OCI-LY7 (cell line): ENCODE measurements around the gene FOXP1. TPM values are rescaled to one million over a fixed set of nuclear protein-coding genes. Genes with fewer than 3 reads are reported as not detected.

ENCODE experiments used
- BruUV-seq: library from RNA; stranded (reverse); fragments of 400-500 nt; replicated peaks from 2 replicates; lab custom pipeline; 2021; lab: Mats Ljungman, UMichigan
- CTCF ChIA-PET: fragments of 300-600 bp; sonication (Branson Sonifier 250); formaldehyde crosslinking; loops from one replicate; lab custom pipeline; 2022; ENCODE audit warnings: antibody characterized with exemption; ENCODE audit not compliant: unreplicated experiment; lab: Charles Lee
- POLR2A ChIA-PET: fragments of 300-600 bp; sonication (Branson Sonifier 250); formaldehyde crosslinking; loops from one replicate; lab custom pipeline; 2022; ENCODE audit warnings: antibody characterized with exemption; lab: Charles Lee
- DNase-seq: peaks from one replicate; pipeline ENCODE4 v3.0.0-alpha.2; 2015; ENCODE audit warnings: low spot score
- H2AFZ ChIP-seq: fragments of 200-600 bp; sonication (generic), shearing (Covaris generic); 2 replicates; pipeline ENCODE4 v1.6.1; 2014; ENCODE audit warnings: mild to moderate bottlenecking, antibody characterized with exemption, low read length, moderate library complexity
- H3K27ac ChIP-seq: fragments of 200-600 bp; sonication (generic); 2 replicates; pipeline ENCODE4 v1.5.1; 2014; ENCODE audit warnings: mixed run types, low read depth, mild to moderate bottlenecking, moderate library complexity, low read length, inconsistent platforms; ENCODE audit not compliant: poor library complexity, severe bottlenecking
- H3K36me3 ChIP-seq: fragments of 200-600 bp; sonication (generic); 2 replicates; pipeline ENCODE4 v1.6.1; 2014; ENCODE audit warnings: mild to moderate bottlenecking, antibody characterized with exemption, low read length, moderate library complexity, mixed read lengths; ENCODE audit not compliant: insufficient read depth
- H3K4me1 ChIP-seq: fragments of 200-600 bp; sonication (generic); 2 replicates; pipeline ENCODE4 v1.5.1; 2014; ENCODE audit warnings: mild to moderate bottlenecking, low read length; ENCODE audit not compliant: insufficient read depth, poor library complexity, severe bottlenecking
- H3K4me2 ChIP-seq: fragments of 200-600 bp; sonication (generic); 2 replicates; pipeline ENCODE4 v1.6.1; 2014; ENCODE audit warnings: mild to moderate bottlenecking, low read length
- H3K4me3 ChIP-seq: fragments of 200-600 bp; sonication (generic); 2 replicates; pipeline ENCODE4 v1.5.1; 2014; ENCODE audit warnings: mild to moderate bottlenecking, low read depth, low read length; ENCODE audit not compliant: poor library complexity, severe bottlenecking
- H3K79me2 ChIP-seq: fragments of 200-600 bp; sonication (generic); 2 replicates; pipeline ENCODE4 v1.6.1; 2016; ENCODE audit warnings: low read depth, mild to moderate bottlenecking, low read length, moderate library complexity, mixed read lengths; ENCODE audit not compliant: insufficient read depth
- H3K9me2 ChIP-seq: fragments of 200-600 bp; sonication (generic); 2 replicates; pipeline ENCODE4 v1.6.1; 2016; ENCODE audit warnings: mild to moderate bottlenecking, low read length, mixed read lengths; ENCODE audit not compliant: insufficient read depth
- H3K9me3 ChIP-seq: fragments of 200-600 bp; sonication (generic); 2 replicates; pipeline ENCODE4 v1.6.1; 2014; ENCODE audit warnings: mild to moderate bottlenecking, mixed run types, low read length, mixed read lengths
- H4K20me1 ChIP-seq: fragments of 200-600 bp; sonication (generic); 2 replicates; pipeline ENCODE4 v1.6.1; 2014; ENCODE audit warnings: mild to moderate bottlenecking, antibody characterized with exemption, low read length, moderate library complexity, mixed read lengths; ENCODE audit not compliant: insufficient read depth
- EZH2phosphoT487 ChIP-seq: fragments of 200-600 bp; sonication (generic); IDR thresholded peaks from 2 replicates; pipeline ENCODE4 v1.6.1; 2018; ENCODE audit warnings: low read depth, borderline replicate concordance, mild to moderate bottlenecking, mixed run types, antibody characterized with exemption, low read length, moderate library complexity, mixed read lengths
- intact Hi-C: fragments of 100-400 bp; cut with micrococcal nuclease; formaldehyde crosslinking; loops from one replicate; pipeline ENCODE4 v1.10.0; 2022; ENCODE audit not compliant: unreplicated experiment
- total RNA-seq, 2 experiments: library from RNA; depleted of rRNA in 1 of 2; stranded (reverse); fragments of >200 nt in 1 of 2; shearing (Covaris generic) in 1 of 2; gene quantifications; 2 replicates each; pipeline ENCODE4 v1.2.3, GENCODE V29; 2014 to 2022
- TF ChIP-seq, protein P1 (sequence below): fragments of 200-600 bp; sonication (generic); conservative IDR thresholded peaks from 2 replicates; pipeline ENCODE4 v1.5.1; 2014; ENCODE audit warnings: mild to moderate bottlenecking, antibody characterized with exemption, low read length, moderate library complexity, mixed read lengths

Gene FOXP1
- total RNA-seq, 2 experiments from 2014 or later = 87.3 to 151 TPM

DNA sequence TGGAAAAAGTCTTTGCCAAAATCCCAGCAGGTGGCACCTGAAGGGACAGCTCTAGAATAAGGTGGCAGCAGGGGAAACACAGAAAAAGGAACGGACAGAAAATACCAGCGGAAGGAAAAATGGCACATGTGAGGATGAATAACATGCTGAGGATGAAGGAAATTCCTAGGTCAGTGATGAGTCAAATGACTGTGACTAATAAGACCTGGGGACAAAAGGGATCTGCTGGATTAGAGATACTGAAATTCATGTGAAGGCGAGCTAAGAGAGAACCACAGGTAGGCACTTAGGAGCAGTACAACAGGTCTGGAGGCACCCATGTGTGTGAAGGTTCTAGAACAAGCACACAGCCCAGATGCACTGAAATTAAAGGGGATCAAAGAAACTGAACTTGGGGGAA is 482.5 kb downstream of the FOXP1 start:
- intact Hi-C loops = no loop called here
- peaks cover 24% of the 10 kb centered on the region; the same call in 1 of the 2 replicates for H3K79me2 ChIP-seq
- no TSS peak for BruUV-seq

DNA sequence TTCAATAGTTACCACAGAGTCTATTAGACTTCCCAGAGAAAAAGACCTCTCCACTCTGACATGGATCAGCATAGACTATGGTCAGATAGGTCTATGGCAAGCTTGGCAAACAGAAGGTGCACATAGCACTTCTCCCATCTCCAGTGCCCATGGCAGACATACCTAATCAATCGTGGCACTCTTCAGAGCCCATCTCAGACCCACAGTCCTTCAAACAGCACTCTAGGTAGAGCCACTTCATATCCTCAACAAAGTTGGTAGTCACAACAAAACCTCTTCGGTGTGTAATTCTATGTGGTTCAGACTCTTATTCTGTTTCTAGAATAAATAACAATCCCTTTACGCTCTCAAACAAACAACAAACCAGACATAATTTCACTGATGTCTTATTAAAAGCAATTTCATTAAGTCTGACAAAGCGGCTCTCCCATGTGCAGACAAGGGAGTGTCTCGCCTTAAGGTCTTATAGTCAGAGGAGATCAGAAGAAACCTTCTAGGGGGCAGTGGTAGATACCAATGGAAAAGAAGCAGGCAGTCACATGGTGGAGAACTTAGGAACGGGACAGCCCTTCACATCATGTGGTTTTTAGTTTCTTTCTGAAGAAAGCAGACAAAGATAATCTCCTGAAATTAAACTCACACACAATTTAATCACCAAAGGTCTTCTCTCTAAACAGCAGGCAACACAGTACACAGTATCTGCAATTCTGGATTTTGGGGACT is 483.4 kb downstream of the FOXP1 start:
- TF ChIP-seq, protein P1, sequence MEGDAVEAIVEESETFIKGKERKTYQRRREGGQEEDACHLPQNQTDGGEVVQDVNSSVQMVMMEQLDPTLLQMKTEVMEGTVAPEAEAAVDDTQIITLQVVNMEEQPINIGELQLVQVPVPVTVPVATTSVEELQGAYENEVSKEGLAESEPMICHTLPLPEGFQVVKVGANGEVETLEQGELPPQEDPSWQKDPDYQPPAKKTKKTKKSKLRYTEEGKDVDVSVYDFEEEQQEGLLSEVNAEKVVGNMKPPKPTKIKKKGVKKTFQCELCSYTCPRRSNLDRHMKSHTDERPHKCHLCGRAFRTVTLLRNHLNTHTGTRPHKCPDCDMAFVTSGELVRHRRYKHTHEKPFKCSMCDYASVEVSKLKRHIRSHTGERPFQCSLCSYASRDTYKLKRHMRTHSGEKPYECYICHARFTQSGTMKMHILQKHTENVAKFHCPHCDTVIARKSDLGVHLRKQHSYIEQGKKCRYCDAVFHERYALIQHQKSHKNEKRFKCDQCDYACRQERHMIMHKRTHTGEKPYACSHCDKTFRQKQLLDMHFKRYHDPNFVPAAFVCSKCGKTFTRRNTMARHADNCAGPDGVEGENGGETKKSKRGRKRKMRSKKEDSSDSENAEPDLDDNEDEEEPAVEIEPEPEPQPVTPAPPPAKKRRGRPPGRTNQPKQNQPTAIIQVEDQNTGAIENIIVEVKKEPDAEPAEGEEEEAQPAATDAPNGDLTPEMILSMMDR = no peak
- TF ChIP-seq EZH2phosphoT487 = no peak
- ChIA-PET POLR2A (no interaction called here), CTCF (interaction anchor here (0.6 kb wide), 1 partner anchor 70 kb away, joined by 3 read pairs; no protein-coding TSS in a partner anchor)
- Histone ChIP-seq H3K4me2 (no peak overlapping the region), H3K9me3 (no peaks in the 10 kb centered on the region), H3K27ac (no peak overlapping the region), H3K4me3 (no peak overlapping the region), H4K20me1 (peaks cover 3% of the 10 kb centered on the region; the same call in 1 of the 2 replicates), H3K36me3 (peaks cover 42% of the 10 kb centered on the region), H2AFZ (no peak overlapping the region), H3K4me1 (no peaks in the 10 kb centered on the region), H3K9me2 (no peaks in the 10 kb centered on the region), H3K79me2 (peaks cover 21% of the 10 kb centered on the region; the same call in 1 of the 2 replicates)
- no TSS peak for BruUV-seq
- intact Hi-C loops = no loop called here
- no peak for DNase-seq

More for the DNA sequence above, 482.5 kb downstream of the FOXP1 start:
- H4K20me1 ChIP-seq = peaks cover 3% of the 10 kb centered on the region; the same call in 1 of the 2 replicates
- no peaks in the 10 kb centered on the region for H3K9me2 ChIP-seq
- no peak for TF ChIP-seq EZH2phosphoT487
- TF ChIP-seq, protein P1 = no peak
- H3K9me3 ChIP-seq = no peaks in the 10 kb centered on the region
- POLR2A ChIA-PET = interaction anchor here (1.5 to 1.7 kb wide), 2 partner anchors 10 to 14 kb away, joined by 5 to 11 read pairs; no protein-coding TSS in a partner anchor
- H3K36me3 ChIP-seq = peaks cover 42% of the 10 kb centered on the region
- H3K4me3 ChIP-seq = no peak overlapping the region
- CTCF ChIA-PET = no interaction called here
- H3K4me1 ChIP-seq = no peaks in the 10 kb centered on the region
- H3K27ac ChIP-seq = no peak overlapping the region
- no peak overlapping the region for H2AFZ ChIP-seq
- no peak for DNase-seq
- H3K4me2 ChIP-seq = no peak overlapping the region

DNA sequence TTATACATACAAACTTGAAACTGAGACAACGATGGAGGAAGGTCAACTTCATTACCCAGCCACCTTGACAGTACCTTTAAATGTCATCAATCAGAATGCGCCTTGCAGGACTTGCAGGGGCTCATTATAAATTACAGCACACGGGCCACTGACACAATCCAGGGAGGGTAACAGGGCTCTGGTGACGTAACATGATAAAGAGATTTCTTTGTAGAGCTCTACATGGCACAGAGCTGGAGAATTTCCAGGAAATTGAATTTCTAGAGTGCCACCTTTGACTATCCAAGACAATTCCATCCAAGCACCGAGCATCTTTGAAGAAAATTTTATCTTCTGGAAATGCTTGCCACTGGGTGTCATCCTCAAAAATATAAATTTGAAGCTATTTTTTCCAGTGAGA is 486.0 kb downstream of the FOXP1 start:
- H3K27ac ChIP-seq = no peak overlapping the region
- ChIA-PET CTCF (no interaction called here), POLR2A (interaction anchor here (0.6 to 2.5 kb wide), 4 partner anchors 10 to 673 kb away, joined by 3 to 7 read pairs (median 3); no protein-coding TSS in a partner anchor)
- peaks cover 34% of the 10 kb centered on the region for H3K36me3 ChIP-seq
- H3K79me2 ChIP-seq = peaks cover 26% of the 10 kb centered on the region; the same call in 1 of the 2 replicates
- DNase-seq = no peak
- TF ChIP-seq EZH2phosphoT487 = no peak
- TF ChIP-seq, protein P1 = no peak
- no peaks in the 10 kb centered on the region for H3K9me3 ChIP-seq
- BruUV-seq = no TSS peak
- intact Hi-C loops = no loop called here
- peaks cover 4% of the 10 kb centered on the region for H3K4me1 ChIP-seq
- no peak overlapping the region for H2AFZ ChIP-seq
- no peak overlapping the region for H3K4me2 ChIP-seq
- H4K20me1 ChIP-seq = peaks cover 3% of the 10 kb centered on the region; the same call in 1 of the 2 replicates
- H3K9me2 ChIP-seq = no peaks in the 10 kb centered on the region
- H3K4me3 ChIP-seq = no peak overlapping the region
